Neuronal stem cell (in vitro differentiated cells): Measurements from ENCODE around the gene CEP170B. TPM values are rescaled to one million over a fixed set of nuclear protein-coding genes. Genes with fewer than 3 reads are reported as not detected.

Source experiments
- DNase-seq: peaks from one replicate; pipeline ENCODE4 v3.0.0-alpha.2; 2013; ENCODE audit warnings: low spot score
- H2AFZ ChIP-seq: one replicate; pipeline ENCODE4 v1.6.1; 2013; ENCODE audit warnings: mild to moderate bottlenecking, low read length, inconsistent platforms
- H2AK5ac ChIP-seq: 2 replicates; pipeline ENCODE4 v1.6.1; 2013; ENCODE audit warnings: low read depth, mild to moderate bottlenecking, inconsistent platforms, low read length, moderate library complexity, mixed read lengths
- H2BK120ac ChIP-seq: 2 replicates; pipeline ENCODE4 v1.6.1; 2013; ENCODE audit warnings: low read depth, mild to moderate bottlenecking, inconsistent platforms, low read length, moderate library complexity, mixed read lengths
- H2BK12ac ChIP-seq: one replicate; pipeline ENCODE4 v1.6.1; 2013; ENCODE audit warnings: low read length, inconsistent platforms
- H2BK15ac ChIP-seq: 2 replicates; pipeline ENCODE4 v1.6.1; 2013; ENCODE audit warnings: mild to moderate bottlenecking, low read length, inconsistent platforms, mixed read lengths
- H2BK5ac ChIP-seq: one replicate; pipeline ENCODE4 v1.6.1; 2013; ENCODE audit warnings: inconsistent platforms, mild to moderate bottlenecking, low read length, moderate library complexity
- H3K14ac ChIP-seq: one replicate; pipeline ENCODE4 v1.6.1; 2013; ENCODE audit warnings: low read length, inconsistent platforms
- H3K18ac ChIP-seq: 2 replicates; pipeline ENCODE4 v1.6.1; 2013; ENCODE audit warnings: low read length, inconsistent platforms
- H3K23ac ChIP-seq: 2 replicates; pipeline ENCODE4 v1.6.1; 2013; ENCODE audit warnings: low read depth, mild to moderate bottlenecking, mixed read lengths, low read length, inconsistent platforms; ENCODE audit not compliant: poor library complexity
- H3K27ac ChIP-seq: replicated peaks from 3 replicates; pipeline ENCODE4 v1.5.1; 2013; ENCODE audit warnings: low read length, inconsistent platforms
- H3K27me3 ChIP-seq, 3 experiments: 2 replicates each; pipeline ENCODE4 v1.6.1; 2013; ENCODE audit warnings: low read length in 3 of 3, mild to moderate bottlenecking in 2 of 3, inconsistent platforms in 1 of 3, low read depth in 1 of 3, mixed read lengths in 1 of 3, moderate library complexity in 1 of 3; ENCODE audit not compliant: control insufficient read depth in 3 of 3, insufficient read depth in 3 of 3
- H3K36me3 ChIP-seq, 2 donors: replicated peaks in 1 of 2; 2 replicates each; pipeline ENCODE4 v1.6.1; 2013; ENCODE audit warnings: low read length in 2 of 2; ENCODE audit not compliant: control insufficient read depth in 2 of 2, insufficient read depth in 2 of 2
- H3K4ac ChIP-seq: 2 replicates; pipeline ENCODE4 v1.6.1; 2013; ENCODE audit warnings: inconsistent platforms, mild to moderate bottlenecking, low read length, moderate library complexity
- H3K4me1 ChIP-seq, 2 donors: 1 replicate in 1 of 2; 2 replicates in 1 of 2; pipeline ENCODE4 v1.6.1; 2013; ENCODE audit warnings: low read length in 2 of 2, low read depth in 1 of 2; ENCODE audit not compliant: control insufficient read depth in 2 of 2, insufficient read depth in 1 of 2
- H3K4me2 ChIP-seq: one replicate; pipeline ENCODE4 v1.6.1; 2013; ENCODE audit warnings: mild to moderate bottlenecking, low read length, inconsistent platforms; ENCODE audit not compliant: insufficient read depth, poor library complexity, severe bottlenecking
- H3K4me3 ChIP-seq, 2 donors: 2 replicates each; pipeline ENCODE4 v1.5.1; 2013; ENCODE audit warnings: low read length in 2 of 2, mild to moderate bottlenecking in 2 of 2, inconsistent platforms in 1 of 2, moderate library complexity in 1 of 2
- H3K79me1 ChIP-seq: one replicate; pipeline ENCODE4 v1.6.1; 2013; ENCODE audit warnings: low read depth, mild to moderate bottlenecking, inconsistent platforms, low read length, moderate library complexity
- H3K9ac ChIP-seq: one replicate; pipeline ENCODE4 v1.6.1; 2013; ENCODE audit warnings: mild to moderate bottlenecking, low read depth, low read length, inconsistent platforms; ENCODE audit not compliant: poor library complexity
- H3K9me3 ChIP-seq, 2 donors: replicated peaks in 1 of 2; 2 replicates each; pipeline versions ENCODE3 to v1.6.1; 2013; ENCODE audit warnings: low read length in 2 of 2, mild to moderate bottlenecking in 2 of 2, inconsistent platforms in 1 of 2, low read depth in 1 of 2, mixed read lengths in 1 of 2, moderate library complexity in 1 of 2; ENCODE audit not compliant: control insufficient read depth in 2 of 2, insufficient read depth in 1 of 2
- H4K8ac ChIP-seq: one replicate; pipeline ENCODE4 v1.6.1; 2013; ENCODE audit warnings: low read depth, mild to moderate bottlenecking, inconsistent platforms, low read length, moderate library complexity
- H4K91ac ChIP-seq: one replicate; pipeline ENCODE4 v1.6.1; 2013; ENCODE audit warnings: low read length, low read depth, mild to moderate bottlenecking, inconsistent platforms; ENCODE audit not compliant: poor library complexity
- whole genome bisulfite sequencing, 2 donors: extraction: QIAGEN DNeasy Blood & Tissue Kit; methylation state at CpG; one replicate each; pipeline ENCODE4 v1.1.7; 2013; ENCODE audit warnings: missing lambda C conversion rate in 2 of 2, mixed read lengths in 1 of 2; ENCODE audit not compliant: insufficient read length in 2 of 2, insufficient replicate concordance in 1 of 2; ENCODE audit errors: extremely low coverage in 2 of 2; 5-methylcytosine and 5-hydroxymethylcytosine counted together
- polyA plus RNA-seq, 2 experiments: library from polyadenylated mRNA; stranded (reverse); fragments of 200-250 nt; gene quantifications; one replicate each; pipeline ENCODE4 v1.2.3, GENCODE V29; 2013

Gene CEP170B
- polyA plus RNA-seq (2013, experiment 1 of 2), result 12.3 TPM
- polyA plus RNA-seq (2013, experiment 2 of 2), result 11.4 TPM

DNA sequence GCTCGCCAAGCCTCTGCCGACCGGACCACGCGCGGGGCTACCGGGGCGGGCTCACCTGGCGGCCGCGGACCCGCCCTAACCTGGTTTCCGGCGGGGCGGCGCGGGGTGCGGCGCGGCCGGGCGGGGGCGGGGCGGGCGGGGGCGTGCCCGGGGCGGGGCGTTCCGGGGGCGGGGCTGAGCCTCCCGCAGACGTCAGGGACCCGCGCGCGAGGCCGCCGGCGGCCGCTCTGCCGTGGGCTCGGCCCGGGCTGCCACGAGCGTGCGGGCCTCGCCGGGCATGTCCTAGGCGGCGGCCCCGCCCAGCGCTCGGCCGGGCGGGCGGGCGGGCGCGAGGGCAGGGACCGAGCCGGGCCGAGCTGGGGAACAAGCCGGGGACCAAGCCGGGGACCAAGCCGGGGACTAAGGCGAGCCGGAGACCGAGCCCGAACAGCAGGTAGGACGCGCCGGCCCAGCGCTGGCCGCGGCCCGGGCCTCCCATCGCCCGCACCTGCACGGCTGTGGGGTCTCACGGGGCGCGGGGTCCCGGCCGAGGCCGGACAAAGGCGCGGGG, at the start of gene CEP170B:
CEP170B (plus strand) TSS at position 188 of the 550 bp plus-strand sequence. CDS start 3,183 bp downstream, outside the sequence.
- H3K23ac ChIP-seq, result peak within 1 kb of the TSS; percentile 86
- peak within 1 kb of the TSS; percentile 95 for H2AFZ ChIP-seq
- H2BK15ac ChIP-seq, result peak within 1 kb of the TSS; percentile 21
- no peak within 1 kb of the TSS for H4K91ac ChIP-seq
- H3K4me3 ChIP-seq, result peak within 1 kb of the TSS; percentile 55 to 89
- H2BK120ac ChIP-seq, result peak within 1 kb of the TSS; percentile 93
- no peak within 1 kb of the TSS for H3K4ac ChIP-seq
- H2BK5ac ChIP-seq, result peak within 1 kb of the TSS; percentile 59
- peaks cover 9 to 38% (median 29%) of the 10 kb centered on the region in 3 experiments for H3K27me3 ChIP-seq
- H3K4me1 ChIP-seq, result peaks cover 6 to 9% of the 10 kb centered on the region in 2 donors
- H2BK12ac ChIP-seq, result no peak within 1 kb of the TSS
- peaks cover 0 to 2% of the 10 kb centered on the region in 2 donors for H3K36me3 ChIP-seq
- peak within 1 kb of the TSS; percentile 98 for H3K4me2 ChIP-seq
- H2AK5ac ChIP-seq, result peak within 1 kb of the TSS; percentile 86
- peaks cover 5 to 8% of the 10 kb centered on the region in 2 donors for H3K9me3 ChIP-seq
- peak within 1 kb of the TSS; percentile 91 for H3K9ac ChIP-seq
- H3K18ac ChIP-seq, result peak within 1 kb of the TSS; percentile 94
- H3K14ac ChIP-seq, result peak within 1 kb of the TSS; percentile 91
- DNase-seq, result no peak
- H4K8ac ChIP-seq, result no peak within 1 kb of the TSS
- no CpG with 5 or more reads among the region's 88 CpGs for WGBS, 2 donors
- no peak within 1 kb of the TSS for H3K27ac ChIP-seq
- H3K79me1 ChIP-seq, result peaks cover 8% of the 10 kb centered on the region

DNA sequence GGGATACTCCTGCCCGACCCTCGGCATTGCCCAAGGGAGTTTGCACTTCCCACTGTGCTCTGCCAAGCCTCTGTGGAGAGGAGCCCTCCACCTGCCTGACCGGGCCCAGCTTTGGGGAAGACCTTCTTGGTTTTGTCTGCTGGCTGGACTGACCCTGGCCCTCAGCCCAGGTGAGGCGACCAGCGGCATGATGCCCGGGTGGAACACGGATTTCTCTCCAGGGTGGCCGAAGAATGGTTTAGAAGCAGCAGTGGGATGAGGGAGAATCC, 48.5 kb upstream of the CEP170B start:
- Histone ChIP-seq H2AFZ (peak overlapping the region; percentile 90), H3K4me2 (peak overlapping the region; percentile 96), H3K18ac (peak overlapping the region; percentile 100), H3K4me3 (peak overlapping the region; percentile 79 to 92), H4K8ac (peak overlapping the region; percentile 100), H2AK5ac (peak overlapping the region; percentile 96), H3K9ac (peak overlapping the region; percentile 100), H2BK15ac (peak overlapping the region; percentile 96), H3K36me3 (peaks cover 0 to 15% of the 10 kb centered on the region in 2 donors), H3K4me1 (peaks cover 5 to 8% of the 10 kb centered on the region in 2 donors), H3K4ac (peak overlapping the region; percentile 38), H3K23ac (peak overlapping the region; percentile 98), H4K91ac (no peak overlapping the region), H2BK5ac (no peak overlapping the region), H2BK120ac (peak overlapping the region; percentile 35), H3K14ac (peak overlapping the region; percentile 94), H3K9me3 (no peaks in the 10 kb centered on the region), H3K79me1 (peaks cover 2% of the 10 kb centered on the region), H3K27me3 (peaks cover 0 to 4% (median 0%) of the 10 kb centered on the region in 3 experiments), H3K27ac (no peak overlapping the region), H2BK12ac (no peak overlapping the region)
- no CpG with 5 or more reads among the region's 8 CpGs for WGBS, 2 donors
- no peak for DNase-seq

DNA sequence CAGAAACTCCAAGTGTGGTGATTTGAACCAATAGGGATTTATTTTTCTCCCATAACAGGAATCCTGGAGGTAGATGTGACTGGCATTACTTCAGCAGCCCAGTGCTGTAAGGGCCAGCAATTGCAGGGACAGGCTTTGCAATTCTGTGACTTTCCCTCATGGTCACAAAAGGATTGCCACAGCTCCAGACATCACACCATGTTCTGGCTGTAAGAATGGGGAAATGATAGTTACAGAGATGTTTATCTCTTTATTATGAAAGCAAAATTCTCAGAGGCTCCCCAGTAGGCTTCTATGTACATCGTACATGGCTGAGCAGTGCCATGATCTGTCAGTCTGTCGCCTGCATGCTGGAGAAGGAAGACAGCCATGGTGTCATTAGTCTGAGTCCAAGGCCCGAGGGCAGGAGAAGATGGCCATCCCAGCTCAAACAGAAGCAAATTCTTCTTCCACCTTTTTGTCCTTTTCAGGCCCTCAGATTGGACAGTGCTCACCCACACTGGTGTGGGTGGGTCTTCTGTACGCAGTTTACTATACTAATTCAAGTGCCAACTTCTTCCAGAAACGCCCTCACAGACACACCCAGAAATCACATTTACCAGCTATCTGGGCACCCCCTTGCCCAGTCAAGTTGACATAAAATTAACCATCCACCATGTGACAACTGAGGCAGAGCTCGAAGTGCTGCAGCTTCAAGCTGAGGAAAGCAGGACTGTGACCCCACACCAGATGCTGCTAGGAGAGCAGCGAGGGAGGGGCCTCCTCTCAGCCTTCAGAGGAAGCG, 46.9 kb upstream of the CEP170B start:
- Histone ChIP-seq H3K27ac (no peak overlapping the region), H3K4me2 (no peak overlapping the region), H4K8ac (peak overlapping the region; percentile 21), H4K91ac (no peak overlapping the region), H3K18ac (no peak overlapping the region), H2AK5ac (no peak overlapping the region), H2BK5ac (no peak overlapping the region), H3K36me3 (peaks cover 0 to 15% of the 10 kb centered on the region in 2 donors), H3K9ac (no peak overlapping the region), H3K4ac (no peak overlapping the region), H2BK120ac (no peak overlapping the region), H3K9me3 (no peaks in the 10 kb centered on the region), H3K4me1 (peaks cover 5 to 8% of the 10 kb centered on the region in 2 donors), H3K23ac (no peak overlapping the region), H3K14ac (no peak overlapping the region), H3K27me3 (peaks cover 0 to 4% (median 0%) of the 10 kb centered on the region in 3 experiments), H3K4me3 (peak overlapping the region in 1 of 2 donors; percentile 5), H2BK12ac (no peak overlapping the region), H2BK15ac (no peak overlapping the region), H2AFZ (no peak overlapping the region), H3K79me1 (peaks cover 2% of the 10 kb centered on the region)
- DNase-seq, result no peak
- WGBS, 2 donors, result no CpG with 5 or more reads among the region's 8 CpGs

DNA sequence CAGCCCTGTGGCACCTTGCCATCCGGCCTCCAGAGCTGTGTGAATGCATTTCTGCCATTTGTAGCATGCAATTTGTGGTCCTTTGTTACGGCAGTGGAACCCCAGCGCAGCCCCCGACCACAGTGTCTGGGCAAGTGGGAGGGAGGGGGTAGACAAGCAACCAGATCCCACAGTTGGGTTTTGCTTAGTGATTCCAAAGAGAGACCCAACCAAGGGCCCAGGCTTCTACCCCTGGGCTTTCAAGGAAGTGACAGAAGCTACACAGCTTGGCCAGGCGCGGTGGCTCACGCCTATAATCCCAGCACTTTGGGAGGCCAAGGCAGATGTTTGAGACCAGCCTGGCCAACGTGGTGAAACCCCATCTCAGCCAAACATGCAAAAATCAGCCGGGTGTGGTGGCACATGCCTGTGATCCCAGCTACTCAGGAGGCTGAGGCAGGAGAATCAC, 46.3 kb upstream of the CEP170B start:
- Histone ChIP-seq H2BK15ac (no peak overlapping the region), H3K4me3 (no peak overlapping the region), H3K14ac (no peak overlapping the region), H3K27me3 (peaks cover 0 to 4% (median 0%) of the 10 kb centered on the region in 3 experiments), H3K23ac (no peak overlapping the region), H2BK120ac (no peak overlapping the region), H3K79me1 (no peaks in the 10 kb centered on the region), H2AFZ (no peak overlapping the region), H4K91ac (no peak overlapping the region), H3K27ac (no peak overlapping the region), H2BK12ac (no peak overlapping the region), H3K4me1 (peaks cover 5 to 8% of the 10 kb centered on the region in 2 donors), H2BK5ac (no peak overlapping the region), H3K18ac (no peak overlapping the region), H3K36me3 (peaks cover 0 to 11% of the 10 kb centered on the region in 2 donors), H3K9me3 (no peaks in the 10 kb centered on the region), H3K4ac (no peak overlapping the region), H3K9ac (no peak overlapping the region), H3K4me2 (no peak overlapping the region), H4K8ac (peak overlapping the region; percentile 21), H2AK5ac (no peak overlapping the region)
- WGBS, 2 donors, result no CpG with 5 or more reads among the region's 9 CpGs
- no peak for DNase-seq
